Nephron progenitor cell (in vitro differentiated cells): ENCODE data around the gene MAP3K5.

ENCODE experiments used
- DNase-seq: peaks from one replicate; pipeline ENCODE4 v3.0.0; 2021
- H3K27ac Mint-ChIP-seq: 2 replicates; pipeline ENCODE4 v1.8.0; 2021; ENCODE audit warnings: mild to moderate bottlenecking, moderate library complexity, mixed read lengths
- H3K27me3 Mint-ChIP-seq: 2 replicates; pipeline ENCODE4 v1.8.0; 2021; ENCODE audit warnings: mild to moderate bottlenecking, low read depth, mixed read lengths; ENCODE audit not compliant: poor library complexity
- H3K36me3 Mint-ChIP-seq: 2 replicates; pipeline ENCODE4 v1.8.0; 2021; ENCODE audit warnings: low read depth, mixed read lengths
- H3K4me1 Mint-ChIP-seq: 2 replicates; pipeline ENCODE4 v1.8.0; 2021; ENCODE audit warnings: mixed read lengths
- H3K4me3 Mint-ChIP-seq: 2 replicates; pipeline ENCODE4 v1.8.0; 2021; ENCODE audit warnings: mild to moderate bottlenecking, moderate library complexity, mixed read lengths
- H3K9me3 Mint-ChIP-seq: 2 replicates; pipeline ENCODE4 v1.8.0; 2021; ENCODE audit warnings: mild to moderate bottlenecking, moderate library complexity, mixed read lengths
- CTCF ChIP-seq: fragments of 200-600 bp; sonication (generic); IDR thresholded peaks from 2 replicates; pipeline ENCODE4 v1.5.0; 2021; ENCODE audit warnings: antibody characterized with exemption

Gene MAP3K5

GRCh38 chr6:136627191-136627590, 165.1 kb downstream of the MAP3K5 start:
- no peaks in the 10 kb centered on the region for H3K36me3 Mint-ChIP-seq
- no peaks in the 10 kb centered on the region for H3K9me3 Mint-ChIP-seq
- peaks cover 5% of the 10 kb centered on the region for H3K4me1 Mint-ChIP-seq
- no peak for DNase-seq
- H3K27ac Mint-ChIP-seq, result no peak overlapping the region
- no peak overlapping the region for H3K4me3 Mint-ChIP-seq
- H3K27me3 Mint-ChIP-seq, result peaks cover 5% of the 10 kb centered on the region
- TF ChIP-seq CTCF, result no peak

GRCh38 chr6:136625293-136625692, 167.0 kb downstream of the MAP3K5 start:
- Mint-ChIP-seq H3K4me1 (peaks cover 5% of the 10 kb centered on the region), H3K4me3 (no peak overlapping the region), H3K27me3 (peaks cover 5% of the 10 kb centered on the region), H3K36me3 (no peaks in the 10 kb centered on the region), H3K9me3 (no peaks in the 10 kb centered on the region), H3K27ac (no peak overlapping the region)
- DNase-seq, result no peak
- no peak for TF ChIP-seq CTCF

- no peak for DNase-seq
- H3K27ac Mint-ChIP-seq, result no peak overlapping the region
- TF ChIP-seq CTCF, result no peak
Observed at GRCh38 chr6:136624347-136624746, 167.9 kb downstream of the MAP3K5 start.

GRCh38 chr6:136618086-136618485, 174.2 kb downstream of the MAP3K5 start:
- H3K27ac Mint-ChIP-seq, result no peak overlapping the region
- peaks cover 7% of the 10 kb centered on the region for H3K27me3 Mint-ChIP-seq
- peaks cover 4% of the 10 kb centered on the region for H3K4me1 Mint-ChIP-seq
- TF ChIP-seq CTCF, result no peak
- no peaks in the 10 kb centered on the region for H3K9me3 Mint-ChIP-seq
- no peak overlapping the region for H3K4me3 Mint-ChIP-seq
- no peak for DNase-seq
- H3K36me3 Mint-ChIP-seq, result no peaks in the 10 kb centered on the region

More at GRCh38 chr6:136624347-136624746, 167.9 kb downstream of the MAP3K5 start:
- Mint-ChIP-seq H3K4me1 (peaks cover 5% of the 10 kb centered on the region), H3K36me3 (no peaks in the 10 kb centered on the region), H3K27me3 (peaks cover 5% of the 10 kb centered on the region), H3K9me3 (no peaks in the 10 kb centered on the region), H3K4me3 (no peak overlapping the region)

GRCh38 chr6:136616527-136616926, 175.8 kb downstream of the MAP3K5 start:
- H3K9me3 Mint-ChIP-seq, result no peaks in the 10 kb centered on the region
- no peak overlapping the region for H3K27ac Mint-ChIP-seq
- H3K4me1 Mint-ChIP-seq, result peaks cover 4% of the 10 kb centered on the region
- DNase-seq, result no peak
- H3K27me3 Mint-ChIP-seq, result peaks cover 7% of the 10 kb centered on the region
- no peaks in the 10 kb centered on the region for H3K36me3 Mint-ChIP-seq
- no peak overlapping the region for H3K4me3 Mint-ChIP-seq
- TF ChIP-seq CTCF, result no peak

- H3K9me3 Mint-ChIP-seq, result no peaks in the 10 kb centered on the region
- TF ChIP-seq CTCF, result no peak
- peaks cover 7% of the 10 kb centered on the region for H3K27me3 Mint-ChIP-seq
- DNase-seq, result no peak
- no peaks in the 10 kb centered on the region for H3K36me3 Mint-ChIP-seq
- H3K4me1 Mint-ChIP-seq, result peaks cover 8% of the 10 kb centered on the region
- H3K27ac Mint-ChIP-seq, result no peak overlapping the region
- H3K4me3 Mint-ChIP-seq, result no peak overlapping the region
Observed at GRCh38 chr6:136614994-136615393, 177.3 kb downstream of the MAP3K5 start.
